NB4 (cell line): ENCODE data around the gene CDKAL1.

Experiments
- DNase-seq: peaks from one replicate; pipeline ENCODE4 v3.0.0; 2010; ENCODE audit warnings: low read depth
- H3K4me3 ChIP-seq: one replicate; pipeline ENCODE4 v1.5.1; 2011; ENCODE audit warnings: mild to moderate bottlenecking, low read depth, low read length, moderate library complexity
- MAX ChIP-seq: IDR thresholded peaks from 2 replicates; pipeline ENCODE4 v1.6.1; 2011; ENCODE audit warnings: low read depth, low read length
- MYC ChIP-seq: IDR thresholded peaks from 2 replicates; pipeline ENCODE4 v1.6.1; 2011; ENCODE audit warnings: low read depth, low read length
- POLR2A ChIP-seq: IDR thresholded peaks from 2 replicates; pipeline ENCODE4 v1.6.1; 2011; ENCODE audit warnings: mild to moderate bottlenecking; ENCODE audit not compliant: insufficient read length; ENCODE audit errors: extremely low read depth
- TF ChIP-seq, protein P1 (sequence below): IDR thresholded peaks from one replicate; pipeline ENCODE4 v1.5.1; 2012; ENCODE audit warnings: low read depth, low read length

The CDKAL1 gene

DNA sequence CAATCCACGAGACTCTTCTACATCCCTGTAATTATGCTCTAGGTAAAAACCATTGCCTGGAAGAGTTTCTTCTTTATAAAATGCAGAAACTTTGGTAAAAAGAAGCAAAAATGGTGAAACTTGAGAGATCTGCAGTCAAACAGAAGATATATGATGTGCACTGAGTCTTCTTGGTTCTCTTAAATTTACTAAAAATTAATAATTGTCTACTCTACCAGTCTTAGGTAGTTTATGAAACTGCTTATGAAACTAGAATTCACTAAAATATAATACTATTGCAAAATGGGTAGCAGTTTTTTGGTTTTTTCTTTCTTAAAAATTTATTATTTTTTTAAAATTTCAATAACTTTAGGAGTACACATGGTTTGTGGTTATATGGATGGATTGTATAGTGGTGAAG is 540.2 kb downstream of the CDKAL1 start:
- DNase-seq: no peak
- H3K4me3 ChIP-seq: no peak overlapping the region
- TF ChIP-seq MYC (no peak), POLR2A (no peak), MAX (no peak)
- TF ChIP-seq, protein P1, sequence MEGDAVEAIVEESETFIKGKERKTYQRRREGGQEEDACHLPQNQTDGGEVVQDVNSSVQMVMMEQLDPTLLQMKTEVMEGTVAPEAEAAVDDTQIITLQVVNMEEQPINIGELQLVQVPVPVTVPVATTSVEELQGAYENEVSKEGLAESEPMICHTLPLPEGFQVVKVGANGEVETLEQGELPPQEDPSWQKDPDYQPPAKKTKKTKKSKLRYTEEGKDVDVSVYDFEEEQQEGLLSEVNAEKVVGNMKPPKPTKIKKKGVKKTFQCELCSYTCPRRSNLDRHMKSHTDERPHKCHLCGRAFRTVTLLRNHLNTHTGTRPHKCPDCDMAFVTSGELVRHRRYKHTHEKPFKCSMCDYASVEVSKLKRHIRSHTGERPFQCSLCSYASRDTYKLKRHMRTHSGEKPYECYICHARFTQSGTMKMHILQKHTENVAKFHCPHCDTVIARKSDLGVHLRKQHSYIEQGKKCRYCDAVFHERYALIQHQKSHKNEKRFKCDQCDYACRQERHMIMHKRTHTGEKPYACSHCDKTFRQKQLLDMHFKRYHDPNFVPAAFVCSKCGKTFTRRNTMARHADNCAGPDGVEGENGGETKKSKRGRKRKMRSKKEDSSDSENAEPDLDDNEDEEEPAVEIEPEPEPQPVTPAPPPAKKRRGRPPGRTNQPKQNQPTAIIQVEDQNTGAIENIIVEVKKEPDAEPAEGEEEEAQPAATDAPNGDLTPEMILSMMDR: no peak

- H3K4me3 ChIP-seq: no peak overlapping the region
- no peak for DNase-seq
- no peak for TF ChIP-seq MAX
- no peak for TF ChIP-seq MYC
- no peak for TF ChIP-seq POLR2A
- TF ChIP-seq, protein P1: no peak
Measured at GRCh38 chr6:21075986-21076385, 541.7 kb downstream of the CDKAL1 start.

DNA sequence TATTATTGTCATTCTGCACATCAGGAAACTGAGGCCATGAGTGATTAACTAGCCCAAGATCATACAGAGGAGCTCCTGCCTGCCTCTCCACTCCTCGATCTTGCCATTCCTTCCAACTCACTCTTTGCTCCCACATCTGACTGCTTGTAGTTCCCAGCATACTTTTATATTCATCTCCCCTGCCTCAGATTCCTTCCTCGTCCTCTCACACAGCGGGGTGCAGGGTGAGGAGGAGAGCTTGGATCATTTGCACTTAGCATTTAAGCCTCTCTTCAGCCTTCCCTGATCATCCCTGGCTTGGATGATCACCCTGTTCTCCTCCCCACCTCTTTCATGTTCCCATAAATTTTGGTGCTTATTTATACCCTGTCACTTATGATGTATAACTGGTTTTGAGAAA is 544.2 kb downstream of the CDKAL1 start:
- no peak for DNase-seq
- TF ChIP-seq, protein P1: no peak
- TF ChIP-seq POLR2A: no peak
- TF ChIP-seq MAX: no peak
- no peak for TF ChIP-seq MYC
- H3K4me3 ChIP-seq: no peak overlapping the region

- TF ChIP-seq, protein P1: no peak
- TF ChIP-seq MAX (no peak), POLR2A (no peak)
- no peak for DNase-seq
Measured at GRCh38 chr6:21079468-21080048, 545.3 kb downstream of the CDKAL1 start.

DNA sequence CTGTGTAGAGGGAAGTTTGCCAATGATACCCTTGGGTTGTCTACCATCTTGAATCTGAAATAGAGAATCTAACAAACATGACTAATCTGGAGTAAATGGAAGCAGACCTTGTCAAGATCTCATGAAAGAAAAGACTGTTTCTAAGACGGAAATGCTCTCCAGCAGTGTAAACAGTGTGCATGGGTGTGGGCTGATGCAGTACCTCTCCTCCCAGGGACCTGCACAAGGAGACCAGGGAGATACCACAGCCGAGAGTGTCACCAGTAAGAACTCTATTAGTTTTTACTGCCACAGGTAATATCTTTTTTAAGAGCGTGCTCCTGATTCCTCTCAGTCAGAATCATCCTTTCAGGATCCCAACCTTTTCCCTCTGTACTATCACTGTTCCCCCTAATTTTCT is 546.0 kb downstream of the CDKAL1 start:
- no peak overlapping the region for H3K4me3 ChIP-seq
- TF ChIP-seq POLR2A: no peak
- TF ChIP-seq, protein P1: no peak
- TF ChIP-seq MAX: no peak
- TF ChIP-seq MYC: no peak
- DNase-seq: no peak

More at GRCh38 chr6:21079468-21080048, 545.3 kb downstream of the CDKAL1 start:
- H3K4me3 ChIP-seq: no peak overlapping the region

- TF ChIP-seq POLR2A (no peak), MYC (no peak), MAX (no peak)
- TF ChIP-seq, protein P1: no peak
- DNase-seq: no peak
- H3K4me3 ChIP-seq: no peak overlapping the region
Measured at GRCh38 chr6:21082091-21082490, 547.8 kb downstream of the CDKAL1 start.
